Kasumi-1 (cell line): Measurements from ENCODE around the gene ERC2.

Source experiments
- DNase-seq, 2 experiments: peaks; one replicate each; lab custom pipeline; 2025; lab: John Stamatoyannopoulos, UW

The ERC2 gene

GRCh38 chr3:55474213-55474632 lies 994.0 kb downstream of the ERC2 start:
- no peak for DNase-seq

- DNase-seq: no peak
These were observed 994.5 kb downstream of the ERC2 start for GRCh38 chr3:55473788-55474187.

- DNase-seq: no peak
These were observed 996.6 kb downstream of the ERC2 start for GRCh38 chr3:55471522-55472280.

- no peak for DNase-seq
These were observed 997.2 kb downstream of the ERC2 start for GRCh38 chr3:55471084-55471483.

- DNase-seq: no peak
These were observed 998.2 kb downstream of the ERC2 start for GRCh38 chr3:55469957-55470526.

- no peak for DNase-seq
These were observed 1000.0 kb downstream of the ERC2 start for GRCh38 chr3:55468251-55468650.

GRCh38 chr3:55467099-55467498 lies 1001.2 kb downstream of the ERC2 start:
- DNase-seq: no peak

GRCh38 chr3:55466526-55466925 lies 1001.7 kb downstream of the ERC2 start:
- DNase-seq: no peak

GRCh38 chr3:55461896-55462295 lies 1006.4 kb downstream of the ERC2 start:
- DNase-seq: no peak

- no peak for DNase-seq
These were observed 1008.4 kb downstream of the ERC2 start for GRCh38 chr3:55459838-55460237.
